Liver (tissue), 9 donors: ENCODE measurements around the gene TCTN2. TPM values are rescaled to one million over a fixed set of nuclear protein-coding genes. Genes with fewer than 3 reads are reported as not detected.

Experiments
- DNase-seq: peaks from one replicate; pipeline ENCODE4 v3.0.0-alpha.2; 2017; ENCODE audit warnings: low spot score
- H3K27ac ChIP-seq, 2 donors: one replicate each; pipeline ENCODE4 v1.7.0; 2013; ENCODE audit warnings: inconsistent platforms in 2 of 2, low read length in 2 of 2, control low read depth in 1 of 2, low read depth in 1 of 2, mild to moderate bottlenecking in 1 of 2
- H3K27me3 ChIP-seq, 4 donors: one replicate each; pipeline versions ENCODE4 v1.6.1 to v1.7.0; 2013; ENCODE audit warnings: low read length in 3 of 4, inconsistent platforms in 1 of 4, mild to moderate bottlenecking in 1 of 4, moderate library complexity in 1 of 4; ENCODE audit not compliant: control insufficient read depth in 4 of 4, insufficient read depth in 4 of 4
- H3K36me3 ChIP-seq, 4 donors: one replicate each; pipeline versions ENCODE4 v1.6.1 to v1.7.0; 2013; ENCODE audit warnings: low read length in 3 of 4, mild to moderate bottlenecking in 3 of 4, low read depth in 1 of 4, moderate library complexity in 1 of 4; ENCODE audit not compliant: control insufficient read depth in 4 of 4, insufficient read depth in 3 of 4
- H3K4me1 ChIP-seq, 4 donors: one replicate each; pipeline versions ENCODE4 v1.6.1 to v1.7.0; 2013; ENCODE audit warnings: low read length in 3 of 4, mild to moderate bottlenecking in 3 of 4, moderate library complexity in 1 of 4; ENCODE audit not compliant: control insufficient read depth in 4 of 4, insufficient read depth in 4 of 4
- H3K4me3 ChIP-seq, 3 donors: one replicate each; pipeline versions ENCODE4 v1.6.1 to v1.7.0; 2013; ENCODE audit warnings: low read length in 3 of 3, control low read depth in 1 of 3, low read depth in 1 of 3, mild to moderate bottlenecking in 1 of 3
- H3K9ac ChIP-seq, 2 donors: one replicate each; pipeline ENCODE4 v1.7.0; 2013; ENCODE audit warnings: low read length in 2 of 2, mild to moderate bottlenecking in 2 of 2, moderate library complexity in 2 of 2, control low read depth in 1 of 2, low read depth in 1 of 2
- H3K9me3 ChIP-seq, 4 donors: one replicate each; pipeline versions ENCODE4 v1.6.1 to v1.7.0; 2013; ENCODE audit warnings: low read length in 3 of 4; ENCODE audit not compliant: control insufficient read depth in 4 of 4
- ATF3 ChIP-seq: IDR thresholded peaks from 2 replicates; pipeline ENCODE4 v1.6.1; 2016; ENCODE audit warnings: antibody characterized with exemption
- CTCF ChIP-seq: fragments of 150-350 bp; IDR thresholded peaks from 2 replicates; pipeline ENCODE4 v1.5.1; 2017; ENCODE audit warnings: improper control_type of control experiment, low read depth, low read length; ENCODE audit not compliant: missing input control
- EGR1 ChIP-seq, 2 donors: IDR thresholded peaks; 2 replicates each; pipeline ENCODE4 v1.6.1; 2016 to 2018; ENCODE audit warnings: antibody characterized with exemption in 2 of 2, low read depth in 2 of 2
- FOXA1 ChIP-seq: IDR thresholded peaks from 2 replicates; pipeline ENCODE4 v1.6.1; 2016; ENCODE audit warnings: antibody characterized with exemption
- FOXA2 ChIP-seq: IDR thresholded peaks from 2 replicates; pipeline ENCODE4 v1.6.1; 2016; ENCODE audit warnings: antibody characterized with exemption
- GABPA ChIP-seq, 2 donors: IDR thresholded peaks in 1 of 2; conservative IDR thresholded peaks in 1 of 2; 2 replicates each; pipeline ENCODE4 v1.6.1; 2016; ENCODE audit warnings: antibody characterized with exemption in 2 of 2, mild to moderate bottlenecking in 1 of 2, moderate library complexity in 1 of 2
- HNF4A ChIP-seq, 2 donors: conservative IDR thresholded peaks; 2 replicates each; pipeline ENCODE4 v1.6.1; 2016; ENCODE audit warnings: antibody characterized with exemption in 2 of 2, mild to moderate bottlenecking in 2 of 2
- HNF4G ChIP-seq: IDR thresholded peaks from 2 replicates; pipeline ENCODE4 v1.6.1; 2016; ENCODE audit warnings: antibody characterized with exemption
- JUND ChIP-seq, 2 donors: IDR thresholded peaks; 2 replicates each; pipeline ENCODE4 v1.6.1; 2016; ENCODE audit warnings: antibody characterized with exemption in 2 of 2
- MAX ChIP-seq: IDR thresholded peaks from 2 replicates; pipeline ENCODE4 v1.6.1; 2016; ENCODE audit warnings: antibody characterized with exemption
- NR2F2 ChIP-seq: IDR thresholded peaks from 2 replicates; pipeline ENCODE4 v1.6.1; 2016; ENCODE audit warnings: antibody characterized with exemption
- RAD21 ChIP-seq, 2 donors: IDR thresholded peaks; 2 replicates each; pipeline ENCODE4 v1.6.1; 2016; ENCODE audit warnings: antibody characterized with exemption in 2 of 2, mild to moderate bottlenecking in 2 of 2
- RXRA ChIP-seq, 2 donors: IDR thresholded peaks; 2 replicates each; pipeline ENCODE4 v1.6.1; 2017 to 2018; ENCODE audit warnings: antibody characterized with exemption in 2 of 2, mild to moderate bottlenecking in 1 of 2
- SP1 ChIP-seq: IDR thresholded peaks from 2 replicates; pipeline ENCODE4 v1.6.1; 2018; ENCODE audit warnings: antibody characterized with exemption, mild to moderate bottlenecking
- TAF1 ChIP-seq: conservative IDR thresholded peaks from 2 replicates; pipeline ENCODE4 v1.6.1; 2016; ENCODE audit warnings: antibody characterized with exemption, mild to moderate bottlenecking
- YY1 ChIP-seq: IDR thresholded peaks from 2 replicates; pipeline ENCODE4 v1.6.1; 2016; ENCODE audit warnings: antibody characterized with exemption, mild to moderate bottlenecking
- WGBS: extraction: QIAGEN DNeasy Blood & Tissue Kit; methylation state at CpG from one replicate; pipeline ENCODE4 v1.1.7; 2013; 5-methylcytosine and 5-hydroxymethylcytosine counted together
- polyA plus RNA-seq, 2 donors: library from polyadenylated mRNA; stranded (reverse) in 1 of 2; unstranded in 1 of 2; fragments of 200-250 nt in 1 of 2; fragments of >200 nt in 1 of 2; fragmentation: Nextera tagmentation in 1 of 2; extraction: Ambion mirVana in 1 of 2; gene quantifications; one replicate each; pipeline versions ENCODE4 v1.2.1 to v1.2.3, GENCODE V29; 2013 to 2015
- total RNA-seq, 2 donors: library from RNA; depleted of rRNA; stranded (reverse); fragments of >200 nt; gene quantifications; one replicate each; pipeline ENCODE4 v1.2.3, GENCODE V29; 2014
- TF ChIP-seq, protein P1 (sequence below): IDR thresholded peaks from 2 replicates; pipeline ENCODE4 v1.6.1; 2016; ENCODE audit warnings: antibody characterized with exemption
- TF ChIP-seq, protein P2 (sequence below): IDR thresholded peaks from 2 replicates; pipeline ENCODE4 v1.6.1; 2016; ENCODE audit warnings: antibody characterized with exemption, mild to moderate bottlenecking
- donor health status: healthy.
- donor health status: healthy.
- donor health status: healthy.
- donor health status: healthy.
- donor health status: healthy.

The TCTN2 gene
- total and polyA plus RNA-seq, 4 donors: 0.38 to 1.9 (median 1.2) TPM

DNA sequence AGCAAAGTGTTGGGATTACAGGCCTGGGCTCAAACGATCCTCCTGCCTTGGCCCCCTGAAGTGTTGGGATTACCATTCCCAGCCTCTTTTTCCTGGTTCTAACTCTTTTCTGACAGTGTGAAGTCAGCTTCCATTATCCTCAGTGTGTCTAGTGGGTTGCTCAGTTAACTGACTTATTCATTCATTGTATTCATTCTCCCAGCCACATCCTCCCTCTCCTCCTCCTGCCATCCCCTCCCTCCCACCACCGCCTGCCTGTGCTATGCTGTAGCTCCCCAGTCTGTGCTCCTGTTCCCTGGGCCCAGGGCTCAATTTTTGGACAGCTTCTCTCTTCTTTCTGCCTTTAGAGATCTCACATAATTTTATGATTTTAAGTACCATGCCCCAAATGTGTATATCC lies 60.7 kb downstream of the TCTN2 start:
- Histone ChIP-seq H3K9me3 (no peaks in the 10 kb centered on the region), H3K36me3 (peaks cover 9 to 53% (median 34%) of the 10 kb centered on the region in 4 donors), H3K9ac (no peak overlapping the region), H3K27me3 (no peaks in the 10 kb centered on the region), H3K4me1 (no peaks in the 10 kb centered on the region), H3K27ac (no peak overlapping the region), H3K4me3 (no peak overlapping the region)
- WGBS: 84% methylated on average over 2 of the region's 2 CpGs
- DNase-seq: no peak
- TF ChIP-seq RXRA (IDR thresholded peaks at IDR 0.05) (no peak), FOXA2 (no peak), NR2F2 (no peak), YY1 (no peak), JUND (IDR thresholded peaks at IDR 0.05) (no peak), CTCF (no peak), MAX (no peak), HNF4A (conservative IDR thresholded peaks at IDR 0.05) (no peak), EGR1 (IDR thresholded peaks at IDR 0.05; ENCODE audit: low read depth in 2 of 2) (no peak), TAF1 (no peak), ATF3 (no peak), RAD21 (IDR thresholded peaks at IDR 0.05) (no peak), HNF4G (no peak), GABPA (IDR thresholded peaks at IDR 0.05 in 1 of 2, conservative IDR thresholded peaks at IDR 0.05 in 1 of 2) (no peak), SP1 (no peak), FOXA1 (no peak)
- TF ChIP-seq, protein P1, sequence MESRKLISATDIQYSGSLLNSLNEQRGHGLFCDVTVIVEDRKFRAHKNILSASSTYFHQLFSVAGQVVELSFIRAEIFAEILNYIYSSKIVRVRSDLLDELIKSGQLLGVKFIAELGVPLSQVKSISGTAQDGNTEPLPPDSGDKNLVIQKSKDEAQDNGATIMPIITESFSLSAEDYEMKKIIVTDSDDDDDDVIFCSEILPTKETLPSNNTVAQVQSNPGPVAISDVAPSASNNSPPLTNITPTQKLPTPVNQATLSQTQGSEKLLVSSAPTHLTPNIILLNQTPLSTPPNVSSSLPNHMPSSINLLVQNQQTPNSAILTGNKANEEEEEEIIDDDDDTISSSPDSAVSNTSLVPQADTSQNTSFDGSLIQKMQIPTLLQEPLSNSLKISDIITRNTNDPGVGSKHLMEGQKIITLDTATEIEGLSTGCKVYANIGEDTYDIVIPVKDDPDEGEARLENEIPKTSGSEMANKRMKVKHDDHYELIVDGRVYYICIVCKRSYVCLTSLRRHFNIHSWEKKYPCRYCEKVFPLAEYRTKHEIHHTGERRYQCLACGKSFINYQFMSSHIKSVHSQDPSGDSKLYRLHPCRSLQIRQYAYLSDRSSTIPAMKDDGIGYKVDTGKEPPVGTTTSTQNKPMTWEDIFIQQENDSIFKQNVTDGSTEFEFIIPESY: no peak
- TF ChIP-seq, protein P2, sequence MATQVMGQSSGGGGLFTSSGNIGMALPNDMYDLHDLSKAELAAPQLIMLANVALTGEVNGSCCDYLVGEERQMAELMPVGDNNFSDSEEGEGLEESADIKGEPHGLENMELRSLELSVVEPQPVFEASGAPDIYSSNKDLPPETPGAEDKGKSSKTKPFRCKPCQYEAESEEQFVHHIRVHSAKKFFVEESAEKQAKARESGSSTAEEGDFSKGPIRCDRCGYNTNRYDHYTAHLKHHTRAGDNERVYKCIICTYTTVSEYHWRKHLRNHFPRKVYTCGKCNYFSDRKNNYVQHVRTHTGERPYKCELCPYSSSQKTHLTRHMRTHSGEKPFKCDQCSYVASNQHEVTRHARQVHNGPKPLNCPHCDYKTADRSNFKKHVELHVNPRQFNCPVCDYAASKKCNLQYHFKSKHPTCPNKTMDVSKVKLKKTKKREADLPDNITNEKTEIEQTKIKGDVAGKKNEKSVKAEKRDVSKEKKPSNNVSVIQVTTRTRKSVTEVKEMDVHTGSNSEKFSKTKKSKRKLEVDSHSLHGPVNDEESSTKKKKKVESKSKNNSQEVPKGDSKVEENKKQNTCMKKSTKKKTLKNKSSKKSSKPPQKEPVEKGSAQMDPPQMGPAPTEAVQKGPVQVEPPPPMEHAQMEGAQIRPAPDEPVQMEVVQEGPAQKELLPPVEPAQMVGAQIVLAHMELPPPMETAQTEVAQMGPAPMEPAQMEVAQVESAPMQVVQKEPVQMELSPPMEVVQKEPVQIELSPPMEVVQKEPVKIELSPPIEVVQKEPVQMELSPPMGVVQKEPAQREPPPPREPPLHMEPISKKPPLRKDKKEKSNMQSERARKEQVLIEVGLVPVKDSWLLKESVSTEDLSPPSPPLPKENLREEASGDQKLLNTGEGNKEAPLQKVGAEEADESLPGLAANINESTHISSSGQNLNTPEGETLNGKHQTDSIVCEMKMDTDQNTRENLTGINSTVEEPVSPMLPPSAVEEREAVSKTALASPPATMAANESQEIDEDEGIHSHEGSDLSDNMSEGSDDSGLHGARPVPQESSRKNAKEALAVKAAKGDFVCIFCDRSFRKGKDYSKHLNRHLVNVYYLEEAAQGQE: no peak

- Histone ChIP-seq H3K27ac (no peak overlapping the region), H3K36me3 (peaks cover 9 to 53% (median 34%) of the 10 kb centered on the region in 4 donors), H3K4me3 (no peak overlapping the region), H3K27me3 (no peaks in the 10 kb centered on the region), H3K9ac (no peak overlapping the region), H3K9me3 (no peaks in the 10 kb centered on the region), H3K4me1 (no peaks in the 10 kb centered on the region)
- DNase-seq: no peak
- 92% methylated on average over 12 of the region's 12 CpGs for WGBS
- TF ChIP-seq GABPA (IDR thresholded peaks at IDR 0.05 in 1 of 2, conservative IDR thresholded peaks at IDR 0.05 in 1 of 2): no peak
- no peak for TF ChIP-seq RAD21 (IDR thresholded peaks at IDR 0.05)
- TF ChIP-seq, protein P2: no peak
- no peak for TF ChIP-seq SP1
- TF ChIP-seq RXRA (IDR thresholded peaks at IDR 0.05): no peak
- TF ChIP-seq CTCF: no peak
- TF ChIP-seq JUND (IDR thresholded peaks at IDR 0.05): no peak
- no peak for TF ChIP-seq ATF3
- TF ChIP-seq EGR1 (IDR thresholded peaks at IDR 0.05; ENCODE audit: low read depth in 2 of 2): no peak
- TF ChIP-seq TAF1: no peak
- TF ChIP-seq YY1: no peak
- no peak for TF ChIP-seq HNF4G
These were observed 61.3 kb downstream of the TCTN2 start for GRCh38 chr12:123732251-123732650.
